Vagina (tissue), 2 donors: ENCODE data around the gene NHLRC2.

Source experiments
- POLR2A ChIP-seq, 2 donors: fragments of 450-650 bp; IDR thresholded peaks; one replicate each; pipeline ENCODE4 v1.6.1; 2017; ENCODE audit warnings: antibody characterized with exemption in 2 of 2, mild to moderate bottlenecking in 2 of 2, moderate library complexity in 2 of 2
- TF ChIP-seq, protein P1 (sequence below), 3 experiments: fragments of 450-650 bp in 2 of 3; fragments of 200-600 bp in 1 of 3; sonication (generic) in 1 of 3; IDR thresholded peaks; one replicate each; pipeline ENCODE4 v1.5.1; 2017 to 2019; ENCODE audit warnings: antibody characterized with exemption in 3 of 3, mild to moderate bottlenecking in 2 of 3, moderate library complexity in 2 of 3

DNA sequence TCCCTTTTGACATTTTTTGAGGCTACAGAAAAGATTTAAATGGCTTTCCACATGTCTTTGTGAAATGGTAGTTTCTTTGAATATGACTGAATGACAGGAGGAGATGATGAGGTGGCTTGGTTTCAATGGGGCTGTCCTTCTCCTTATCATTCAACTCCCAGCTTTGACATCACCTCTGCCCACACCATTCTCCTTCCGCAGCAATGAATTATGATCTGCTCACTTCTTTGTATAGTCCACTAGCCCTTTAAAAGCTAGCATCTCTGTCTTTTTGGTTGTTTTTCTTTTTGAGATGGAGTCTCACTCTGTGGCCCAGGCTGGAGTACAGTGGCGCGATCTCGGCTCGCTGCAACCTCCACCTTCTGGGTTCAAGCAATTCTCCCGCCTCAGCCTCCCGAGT, 32.3 kb upstream of the NHLRC2 start:
- no peak for TF ChIP-seq POLR2A (IDR thresholded peaks at IDR 0.05)
- TF ChIP-seq, protein P1, sequence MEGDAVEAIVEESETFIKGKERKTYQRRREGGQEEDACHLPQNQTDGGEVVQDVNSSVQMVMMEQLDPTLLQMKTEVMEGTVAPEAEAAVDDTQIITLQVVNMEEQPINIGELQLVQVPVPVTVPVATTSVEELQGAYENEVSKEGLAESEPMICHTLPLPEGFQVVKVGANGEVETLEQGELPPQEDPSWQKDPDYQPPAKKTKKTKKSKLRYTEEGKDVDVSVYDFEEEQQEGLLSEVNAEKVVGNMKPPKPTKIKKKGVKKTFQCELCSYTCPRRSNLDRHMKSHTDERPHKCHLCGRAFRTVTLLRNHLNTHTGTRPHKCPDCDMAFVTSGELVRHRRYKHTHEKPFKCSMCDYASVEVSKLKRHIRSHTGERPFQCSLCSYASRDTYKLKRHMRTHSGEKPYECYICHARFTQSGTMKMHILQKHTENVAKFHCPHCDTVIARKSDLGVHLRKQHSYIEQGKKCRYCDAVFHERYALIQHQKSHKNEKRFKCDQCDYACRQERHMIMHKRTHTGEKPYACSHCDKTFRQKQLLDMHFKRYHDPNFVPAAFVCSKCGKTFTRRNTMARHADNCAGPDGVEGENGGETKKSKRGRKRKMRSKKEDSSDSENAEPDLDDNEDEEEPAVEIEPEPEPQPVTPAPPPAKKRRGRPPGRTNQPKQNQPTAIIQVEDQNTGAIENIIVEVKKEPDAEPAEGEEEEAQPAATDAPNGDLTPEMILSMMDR (IDR thresholded peaks at IDR 0.05) = no peak
